Measurements from ENCODE around the gene DOK6. TPM values are rescaled to one million over a fixed set of nuclear protein-coding genes. Genes with fewer than 3 reads are reported as not detected.

DOK6 gene
- total and polyA plus RNA-seq, 8 donors, result 2.9 to 19.1 (median 14.9) TPM

GRCh38 chr18:69518989-69519388, 118.3 kb downstream of the DOK6 start:
- Histone ChIP-seq H3K4me3 (no peak overlapping the region), H3K27ac (no peak overlapping the region), H3K9me3 (no peaks in the 10 kb centered on the region), H3K27me3 (no peaks in the 10 kb centered on the region), H3K36me3 (no peaks in the 10 kb centered on the region), H3K4me1 (no peaks in the 10 kb centered on the region)
- intact Hi-C loops (cut with DNase I), result no loop called here
- ATAC-seq (no peak), DNase-seq (no peak)
- no peak for TF ChIP-seq CTCF (IDR thresholded peaks at IDR 0.05)

- Histone ChIP-seq H3K36me3 (no peaks in the 10 kb centered on the region), H3K27ac (no peak overlapping the region), H3K4me3 (no peak overlapping the region), H3K4me1 (no peaks in the 10 kb centered on the region), H3K9me3 (no peaks in the 10 kb centered on the region), H3K27me3 (no peaks in the 10 kb centered on the region)
- ATAC-seq (no peak), DNase-seq (no peak)
- no peak for TF ChIP-seq CTCF (IDR thresholded peaks at IDR 0.05)
- intact Hi-C loops (cut with DNase I), result no loop called here
Measured at GRCh38 chr18:69523582-69523981, 122.9 kb downstream of the DOK6 start.

- Histone ChIP-seq H3K36me3 (no peaks in the 10 kb centered on the region), H3K27ac (no peak overlapping the region), H3K9me3 (no peaks in the 10 kb centered on the region), H3K4me3 (no peak overlapping the region), H3K4me1 (no peaks in the 10 kb centered on the region), H3K27me3 (no peaks in the 10 kb centered on the region)
- intact Hi-C loops (cut with DNase I), result no loop called here
- DNase-seq (no peak), ATAC-seq (no peak)
- no peak for TF ChIP-seq CTCF (IDR thresholded peaks at IDR 0.05)
Measured at GRCh38 chr18:69528435-69528834, 127.7 kb downstream of the DOK6 start.

GRCh38 chr18:69529151-69529550, 128.5 kb downstream of the DOK6 start:
- Histone ChIP-seq H3K4me1 (no peaks in the 10 kb centered on the region), H3K27ac (no peak overlapping the region), H3K4me3 (no peak overlapping the region), H3K36me3 (no peaks in the 10 kb centered on the region), H3K27me3 (no peaks in the 10 kb centered on the region), H3K9me3 (no peaks in the 10 kb centered on the region)
- intact Hi-C loops (cut with DNase I), result no loop called here
- ATAC-seq, result no peak
- DNase-seq, result no peak
- TF ChIP-seq CTCF (IDR thresholded peaks at IDR 0.05), result no peak

- no peaks in the 10 kb centered on the region for H3K4me1 ChIP-seq
- H3K36me3 ChIP-seq, result no peaks in the 10 kb centered on the region
- no peak overlapping the region for H3K27ac ChIP-seq
- TF ChIP-seq CTCF (IDR thresholded peaks at IDR 0.05), result no peak
- intact Hi-C loops (cut with DNase I), result no loop called here
- no peak overlapping the region for H3K4me3 ChIP-seq
- DNase-seq, result no peak
- ATAC-seq, result no peak
- H3K27me3 ChIP-seq, result no peaks in the 10 kb centered on the region
- no peaks in the 10 kb centered on the region for H3K9me3 ChIP-seq
Measured at GRCh38 chr18:69531973-69532372, 131.3 kb downstream of the DOK6 start.

All from left lung (tissue), 10 donors.